Neural progenitor cell (in vitro differentiated cells): ENCODE data around the gene AKR1B1. TPM values are rescaled to one million over a fixed set of nuclear protein-coding genes. Genes with fewer than 3 reads are reported as not detected.

Source experiments
- DNase-seq: peaks from one replicate; pipeline ENCODE4 v3.0.0-alpha.2; 2016; ENCODE audit warnings: low spot score
- H2AFZ ChIP-seq: fragments of 200-600 bp; sonication (generic); replicated peaks from 2 replicates; pipeline ENCODE4 v1.6.1; 2016; ENCODE audit warnings: antibody characterized with exemption
- H3F3A ChIP-seq: fragments of 200-600 bp; sonication (generic); 2 replicates; pipeline ENCODE4 v1.6.1; 2016; ENCODE audit warnings: antibody characterized with exemption, low read depth
- H3K27ac ChIP-seq: fragments of 200-600 bp; sonication (generic); 2 replicates; pipeline ENCODE4 v1.5.1; 2016; ENCODE audit warnings: mild to moderate bottlenecking
- H3K27me3 ChIP-seq: fragments of 200-600 bp; sonication (generic); 2 replicates; pipeline ENCODE4 v1.6.1; 2016; ENCODE audit warnings: mild to moderate bottlenecking, moderate library complexity
- H3K36me3 ChIP-seq: fragments of 200-600 bp; sonication (generic); 2 replicates; pipeline ENCODE4 v1.5.1; 2016
- H3K4me1 ChIP-seq: fragments of 200-600 bp; sonication (generic); 2 replicates; pipeline ENCODE4 v1.6.1; 2016; ENCODE audit warnings: mixed run types
- H3K4me2 ChIP-seq: fragments of 200-600 bp; sonication (generic); 2 replicates; pipeline ENCODE4 v1.6.1; 2016
- H3K4me3 ChIP-seq: fragments of 200-600 bp; sonication (generic); 2 replicates; pipeline ENCODE4 v1.5.1; 2016
- H3K79me2 ChIP-seq: fragments of 200-600 bp; sonication (generic); 2 replicates; pipeline ENCODE4 v1.6.1; 2016; ENCODE audit warnings: low read depth
- H3K9ac ChIP-seq: fragments of 200-600 bp; sonication (generic); 2 replicates; pipeline ENCODE4 v1.6.1; 2016
- H3K9me3 ChIP-seq: fragments of 200-600 bp; sonication (generic); 2 replicates; pipeline ENCODE4 v1.5.1; 2016; ENCODE audit warnings: low read depth
- H4K20me1 ChIP-seq: fragments of 200-600 bp; sonication (generic); 2 replicates; pipeline ENCODE4 v1.6.1; 2016; ENCODE audit warnings: low read depth
- H3K27ac Mint-ChIP-seq: 3 replicates; pipeline ENCODE4 v1.8.0; 2021; ENCODE audit warnings: mixed read lengths
- H3K27me3 Mint-ChIP-seq: 2 replicates; pipeline ENCODE4 v1.8.0; 2022; ENCODE audit warnings: low read depth, mild to moderate bottlenecking, inconsistent platforms, moderate library complexity, mixed read lengths; ENCODE audit not compliant: insufficient read depth
- H3K36me3 Mint-ChIP-seq: 3 replicates; pipeline ENCODE4 v1.8.0; 2021; ENCODE audit warnings: mixed read lengths
- H3K4me1 Mint-ChIP-seq: 3 replicates; pipeline ENCODE4 v1.8.0; 2021; ENCODE audit warnings: mixed read lengths
- H3K4me3 Mint-ChIP-seq: 3 replicates; pipeline ENCODE4 v1.8.0; 2021; ENCODE audit warnings: mild to moderate bottlenecking, moderate library complexity, mixed read lengths
- H3K9me3 Mint-ChIP-seq: 3 replicates; pipeline ENCODE4 v1.8.0; 2020; ENCODE audit warnings: mixed read lengths
- EZH2 ChIP-seq: fragments of 200-600 bp; sonication (generic); IDR thresholded peaks from 2 replicates; pipeline ENCODE4 v1.6.1; 2017; ENCODE audit warnings: antibody characterized with exemption, mild to moderate bottlenecking, moderate library complexity
- EZH2phosphoT487 ChIP-seq: fragments of 200-600 bp; sonication (generic); IDR thresholded peaks from 2 replicates; pipeline ENCODE4 v1.6.1; 2017; ENCODE audit warnings: antibody characterized with exemption
- total RNA-seq: library from RNA; depleted of rRNA; stranded (reverse); fragments of >200 nt; gene quantifications from 2 replicates; pipeline ENCODE4 v1.2.3, GENCODE V29; 2015; ENCODE audit warnings: low replicate concordance
- TF ChIP-seq, protein P1 (sequence below): fragments of 200-600 bp; sonication (generic); IDR thresholded peaks from 2 replicates; pipeline ENCODE4 v1.5.1; 2017; ENCODE audit warnings: antibody characterized with exemption, mild to moderate bottlenecking

The AKR1B1 gene
- total RNA-seq, 1 donor from 2014 or later: 105 TPM

DNA sequence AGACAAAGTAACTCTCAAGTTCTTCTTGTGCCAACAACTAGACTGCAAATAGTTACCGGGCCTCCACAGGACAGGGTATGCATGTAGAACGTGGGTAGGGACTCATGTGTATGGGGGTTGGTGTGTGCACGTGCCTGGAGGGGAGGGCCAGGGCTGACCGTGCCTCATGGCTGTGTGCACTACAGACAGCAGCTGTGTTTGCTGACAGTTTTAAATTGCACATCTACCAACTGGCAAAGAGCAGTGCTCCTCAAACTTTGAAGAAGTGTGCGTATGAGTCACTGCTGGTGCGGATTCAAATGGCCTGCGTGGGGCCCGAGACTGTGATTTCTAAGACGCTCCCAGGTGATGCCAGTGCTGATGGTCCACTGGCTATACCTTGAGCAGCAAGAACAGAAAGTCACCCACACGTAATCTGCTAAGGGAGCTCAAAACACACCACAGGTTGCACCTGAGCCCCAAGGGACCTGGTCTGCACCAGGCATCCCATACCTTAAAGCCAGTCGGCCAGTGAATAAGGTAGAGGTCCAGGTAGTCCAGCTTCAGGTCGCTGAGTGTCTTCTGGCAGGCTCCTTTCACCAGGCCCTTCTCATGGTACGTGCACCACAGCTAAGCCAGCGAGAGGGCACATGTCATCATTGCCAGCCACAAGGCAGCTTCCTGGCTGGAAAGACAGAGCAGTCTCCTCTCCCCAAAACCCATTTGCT lies 8.5 kb downstream of the AKR1B1 start:
- peaks cover 18% of the 10 kb centered on the region for H3K4me1 Mint-ChIP-seq
- Histone ChIP-seq H3K27me3 (no peaks in the 10 kb centered on the region), H3K9me3 (no peaks in the 10 kb centered on the region), H3K79me2 (peaks cover 15% of the 10 kb centered on the region), H3K27ac (no peak overlapping the region), H3K9ac (no peak overlapping the region), H3F3A (no peaks in the 10 kb centered on the region), H4K20me1 (peaks cover 12% of the 10 kb centered on the region), H3K4me2 (no peak overlapping the region), H2AFZ (no peak overlapping the region), H3K4me1 (no peaks in the 10 kb centered on the region), H3K36me3 (no peaks in the 10 kb centered on the region), H3K4me3 (no peak overlapping the region)
- H3K27me3 Mint-ChIP-seq: no peaks in the 10 kb centered on the region
- no peak for DNase-seq
- TF ChIP-seq, protein P1, sequence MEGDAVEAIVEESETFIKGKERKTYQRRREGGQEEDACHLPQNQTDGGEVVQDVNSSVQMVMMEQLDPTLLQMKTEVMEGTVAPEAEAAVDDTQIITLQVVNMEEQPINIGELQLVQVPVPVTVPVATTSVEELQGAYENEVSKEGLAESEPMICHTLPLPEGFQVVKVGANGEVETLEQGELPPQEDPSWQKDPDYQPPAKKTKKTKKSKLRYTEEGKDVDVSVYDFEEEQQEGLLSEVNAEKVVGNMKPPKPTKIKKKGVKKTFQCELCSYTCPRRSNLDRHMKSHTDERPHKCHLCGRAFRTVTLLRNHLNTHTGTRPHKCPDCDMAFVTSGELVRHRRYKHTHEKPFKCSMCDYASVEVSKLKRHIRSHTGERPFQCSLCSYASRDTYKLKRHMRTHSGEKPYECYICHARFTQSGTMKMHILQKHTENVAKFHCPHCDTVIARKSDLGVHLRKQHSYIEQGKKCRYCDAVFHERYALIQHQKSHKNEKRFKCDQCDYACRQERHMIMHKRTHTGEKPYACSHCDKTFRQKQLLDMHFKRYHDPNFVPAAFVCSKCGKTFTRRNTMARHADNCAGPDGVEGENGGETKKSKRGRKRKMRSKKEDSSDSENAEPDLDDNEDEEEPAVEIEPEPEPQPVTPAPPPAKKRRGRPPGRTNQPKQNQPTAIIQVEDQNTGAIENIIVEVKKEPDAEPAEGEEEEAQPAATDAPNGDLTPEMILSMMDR: no peak
- TF ChIP-seq EZH2 (no peak), EZH2phosphoT487 (no peak)
- H3K4me3 Mint-ChIP-seq: no peak overlapping the region
- no peak overlapping the region for H3K27ac Mint-ChIP-seq
- peaks cover 18% of the 10 kb centered on the region for H3K36me3 Mint-ChIP-seq
- H3K9me3 Mint-ChIP-seq: no peaks in the 10 kb centered on the region

DNA sequence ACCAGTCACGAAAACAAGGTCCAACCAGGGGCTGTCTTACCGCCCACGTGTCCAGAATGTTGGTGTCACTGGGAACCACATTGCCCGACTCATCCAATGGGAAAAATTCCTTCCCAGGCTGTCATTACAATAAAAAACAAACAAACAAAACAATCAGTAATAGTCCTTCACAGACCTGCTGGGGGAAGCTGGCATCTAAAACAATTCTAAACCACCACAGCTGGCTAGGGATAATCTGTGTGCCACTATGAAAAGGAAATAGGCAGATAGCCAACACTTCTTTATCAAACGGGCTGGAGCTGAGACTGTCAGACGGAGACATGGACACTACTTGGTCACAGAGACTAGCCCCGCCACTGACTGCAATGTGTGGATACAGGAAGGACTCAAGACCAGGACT lies 9.2 kb downstream of the AKR1B1 start:
- Histone ChIP-seq H4K20me1 (peaks cover 12% of the 10 kb centered on the region), H3K79me2 (peaks cover 12% of the 10 kb centered on the region), H3K27me3 (no peaks in the 10 kb centered on the region), H3K4me2 (no peak overlapping the region), H3K9me3 (no peaks in the 10 kb centered on the region), H3K36me3 (no peaks in the 10 kb centered on the region), H2AFZ (no peak overlapping the region), H3F3A (no peaks in the 10 kb centered on the region), H3K4me3 (no peak overlapping the region), H3K9ac (no peak overlapping the region), H3K4me1 (no peaks in the 10 kb centered on the region), H3K27ac (no peak overlapping the region)
- Mint-ChIP-seq H3K9me3 (no peaks in the 10 kb centered on the region), H3K36me3 (peaks cover 13% of the 10 kb centered on the region), H3K4me1 (peaks cover 18% of the 10 kb centered on the region), H3K27me3 (no peaks in the 10 kb centered on the region), H3K4me3 (no peak overlapping the region), H3K27ac (no peak overlapping the region)
- no peak for DNase-seq
- TF ChIP-seq EZH2 (no peak), EZH2phosphoT487 (no peak)
- TF ChIP-seq, protein P1: no peak

DNA sequence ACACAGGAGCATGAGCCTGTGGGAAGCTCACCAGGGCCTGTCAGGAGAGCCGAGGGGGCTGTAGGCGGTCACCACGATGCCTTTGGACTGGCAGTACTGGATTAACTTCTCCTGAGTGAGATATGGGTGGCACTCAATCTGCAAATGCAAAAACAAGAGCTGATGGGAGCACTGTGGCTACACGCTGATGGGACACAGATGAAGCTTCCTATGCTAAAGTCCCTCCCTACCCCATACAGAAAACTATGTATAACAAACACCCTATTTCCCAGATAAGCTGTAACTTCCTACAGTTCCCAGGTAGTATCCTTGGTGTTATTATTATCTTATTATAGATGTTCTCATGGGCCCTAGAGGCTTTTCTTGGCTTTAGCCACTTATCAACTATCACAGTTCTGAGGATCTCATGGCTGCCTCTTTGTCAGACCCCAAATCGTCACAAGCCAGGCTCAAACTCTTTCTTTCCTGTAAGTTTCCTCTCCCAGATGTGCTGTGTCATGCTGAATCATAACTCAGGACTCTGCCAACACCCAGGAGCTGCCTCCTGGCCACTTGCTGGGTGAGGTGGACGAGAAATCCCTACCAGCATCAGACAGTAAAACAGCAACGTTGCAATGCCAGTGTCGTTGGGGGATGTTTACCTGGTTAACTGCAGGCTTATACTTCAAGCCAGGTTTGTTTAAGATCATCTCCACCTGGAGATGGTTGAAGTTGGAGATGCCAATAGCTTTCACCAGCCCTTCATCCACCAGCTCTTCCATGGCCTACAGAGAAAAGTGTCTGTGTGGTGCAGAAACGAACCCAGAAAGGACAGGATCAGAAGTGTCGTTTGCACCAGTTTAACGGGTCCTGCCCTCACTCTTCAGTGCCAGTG lies 10.3 kb downstream of the AKR1B1 start:
- TF ChIP-seq EZH2phosphoT487 (no peak), EZH2 (no peak)
- TF ChIP-seq, protein P1: no peak
- Histone ChIP-seq H4K20me1 (peaks cover 12% of the 10 kb centered on the region), H3K4me3 (no peak overlapping the region), H3K9ac (no peak overlapping the region), H2AFZ (no peak overlapping the region), H3K27me3 (no peaks in the 10 kb centered on the region), H3K4me1 (no peaks in the 10 kb centered on the region), H3F3A (no peaks in the 10 kb centered on the region), H3K79me2 (peaks cover 4% of the 10 kb centered on the region), H3K9me3 (no peaks in the 10 kb centered on the region), H3K4me2 (no peak overlapping the region), H3K27ac (no peak overlapping the region), H3K36me3 (no peaks in the 10 kb centered on the region)
- H3K9me3 Mint-ChIP-seq: no peaks in the 10 kb centered on the region
- peaks cover 15% of the 10 kb centered on the region for H3K4me1 Mint-ChIP-seq
- DNase-seq: no peak
- H3K27me3 Mint-ChIP-seq: no peaks in the 10 kb centered on the region
- no peak overlapping the region for H3K4me3 Mint-ChIP-seq
- H3K36me3 Mint-ChIP-seq: peaks cover 20% of the 10 kb centered on the region
- no peak overlapping the region for H3K27ac Mint-ChIP-seq
